Urinary bladder (tissue), 4 donors: ENCODE results near the gene DKC1. TPM values are rescaled to one million over a fixed set of nuclear protein-coding genes. Genes with fewer than 3 reads are reported as not detected.

Source experiments
- DNase-seq: peaks from one replicate; pipeline ENCODE4 v3.0.0-alpha.2; 2015; ENCODE audit errors: extremely low spot score
- H3K27ac ChIP-seq: one replicate; pipeline ENCODE4 v1.5.1; 2013; ENCODE audit warnings: low read depth, mild to moderate bottlenecking, moderate library complexity
- H3K36me3 ChIP-seq: one replicate; pipeline ENCODE4 v1.6.1; 2013; ENCODE audit warnings: mild to moderate bottlenecking, moderate library complexity; ENCODE audit not compliant: insufficient read depth
- H3K4me1 ChIP-seq: one replicate; pipeline ENCODE4 v1.6.1; 2013; ENCODE audit warnings: mild to moderate bottlenecking, moderate library complexity; ENCODE audit not compliant: insufficient read depth
- H3K4me3 ChIP-seq: one replicate; pipeline ENCODE4 v1.5.1; 2013; ENCODE audit warnings: low read depth, low read length
- WGBS: extraction: QIAGEN DNeasy Blood & Tissue Kit; methylation state at CpG from one replicate; pipeline ENCODE4 v1.1.7; 2013; 5-methylcytosine and 5-hydroxymethylcytosine counted together
- polyA plus RNA-seq: library from polyadenylated mRNA; stranded (reverse); fragments of 200-250 nt; gene quantifications from one replicate; pipeline ENCODE4 v1.2.3, GENCODE V29; 2013
- total RNA-seq: library from RNA; depleted of rRNA; stranded (reverse); fragments of >200 nt; gene quantifications from one replicate; pipeline ENCODE4 v1.2.3, GENCODE V29; 2014
- donor health status: healthy with polysubstance abuse.
- donor health status: healthy.

The DKC1 gene
- total RNA-seq (20.2 TPM), polyA plus RNA-seq (26.3 TPM)

GRCh38 chrX:154762537-154763296, at the start of gene DKC1:
TSS of gene DKC1 (plus strand) at chrX:154762864. CDS start at chrX:154762966, 102 bp downstream.
- H3K4me1 ChIP-seq: no peaks in the 10 kb centered on the region
- WGBS: under 1% methylated on average over 84 of the region's 84 CpGs
- DNase-seq: peak; percentile 82
- peaks cover 2% of the 10 kb centered on the region for H3K36me3 ChIP-seq
- H3K27ac ChIP-seq: peak within 1 kb of the TSS; percentile 47
- peak within 1 kb of the TSS; percentile 74 for H3K4me3 ChIP-seq

DNA sequence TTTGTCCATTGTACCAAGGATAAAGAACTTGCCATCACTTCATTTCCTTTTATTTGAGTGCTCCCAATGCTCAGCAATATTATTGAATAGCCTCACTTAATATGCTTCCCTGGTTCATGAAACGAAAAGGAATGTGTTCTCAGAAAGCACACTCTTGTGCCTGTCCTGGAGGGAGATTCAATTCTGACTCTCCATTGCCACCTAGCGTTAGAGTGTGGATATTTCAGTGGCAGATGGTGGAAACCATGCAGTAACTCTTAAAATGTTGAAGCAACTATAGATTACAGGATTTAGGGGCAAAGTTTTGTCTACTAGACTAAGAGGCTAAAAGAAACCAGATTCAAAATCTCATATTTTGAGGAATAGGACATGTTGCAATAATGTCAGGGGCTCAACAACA, 47.7 kb upstream of the DKC1 start:
- no peaks in the 10 kb centered on the region for H3K4me1 ChIP-seq
- no peak overlapping the region for H3K27ac ChIP-seq
- 0% methylated on average over 2 of the region's 2 CpGs for WGBS
- no peak for DNase-seq
- H3K4me3 ChIP-seq: no peak overlapping the region
- no peaks in the 10 kb centered on the region for H3K36me3 ChIP-seq

- DNase-seq: no peak
- Histone ChIP-seq H3K4me3 (no peak overlapping the region), H3K27ac (no peak overlapping the region), H3K4me1 (no peaks in the 10 kb centered on the region), H3K36me3 (no peaks in the 10 kb centered on the region)
- 91% methylated on average over 5 of the region's 5 CpGs for WGBS
Observed at GRCh38 chrX:154715825-154716224, 46.8 kb upstream of the DKC1 start.

DNA sequence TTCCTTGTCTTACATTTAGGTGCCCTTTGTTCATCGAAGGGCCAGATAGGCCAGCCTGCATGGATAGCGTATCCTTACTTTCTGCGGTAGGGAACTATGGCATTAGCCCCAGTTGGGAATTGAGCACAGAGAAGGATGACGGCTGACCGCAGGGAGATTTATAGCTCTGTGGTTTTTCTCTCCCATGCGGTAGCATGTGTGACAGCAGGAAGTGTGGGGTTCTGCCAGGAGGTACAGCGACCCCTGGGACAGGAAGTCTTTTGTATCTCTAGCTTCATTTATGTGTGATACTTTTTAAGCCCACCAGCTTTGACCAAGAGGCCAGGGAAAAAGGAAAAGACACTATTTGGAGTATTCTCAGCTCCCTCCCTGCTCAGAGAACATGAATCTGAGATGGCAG, 44.8 kb upstream of the DKC1 start:
- no peak overlapping the region for H3K4me3 ChIP-seq
- H3K36me3 ChIP-seq: no peaks in the 10 kb centered on the region
- H3K4me1 ChIP-seq: no peaks in the 10 kb centered on the region
- no peak for DNase-seq
- peak overlapping the region; percentile 32 for H3K27ac ChIP-seq
- WGBS: 51% methylated on average over 7 of the region's 7 CpGs

GRCh38 chrX:154718616-154719015, 44.0 kb upstream of the DKC1 start:
- H3K4me1 ChIP-seq: no peaks in the 10 kb centered on the region
- no peak overlapping the region for H3K4me3 ChIP-seq
- no peak overlapping the region for H3K27ac ChIP-seq
- DNase-seq: no peak
- WGBS: 87% methylated on average over 1 of the region's 1 CpG
- no peaks in the 10 kb centered on the region for H3K36me3 ChIP-seq

GRCh38 chrX:154719132-154719675, 43.5 kb upstream of the DKC1 start:
- no peak for DNase-seq
- H3K27ac ChIP-seq: no peak overlapping the region
- no peak overlapping the region for H3K4me3 ChIP-seq
- H3K36me3 ChIP-seq: no peaks in the 10 kb centered on the region
- 57% methylated on average over 6 of the region's 6 CpGs for WGBS
- H3K4me1 ChIP-seq: no peaks in the 10 kb centered on the region

- Histone ChIP-seq H3K4me1 (no peaks in the 10 kb centered on the region), H3K27ac (no peak overlapping the region), H3K4me3 (no peak overlapping the region), H3K36me3 (no peaks in the 10 kb centered on the region)
- 69% methylated on average over 4 of the region's 4 CpGs for WGBS
- no peak for DNase-seq
Observed at GRCh38 chrX:154720067-154720466, 42.6 kb upstream of the DKC1 start.

GRCh38 chrX:154721155-154721554, 41.5 kb upstream of the DKC1 start:
- Histone ChIP-seq H3K27ac (no peak overlapping the region), H3K4me3 (no peak overlapping the region), H3K4me1 (no peaks in the 10 kb centered on the region), H3K36me3 (no peaks in the 10 kb centered on the region)
- 97% methylated on average over 3 of the region's 3 CpGs for WGBS
- no peak for DNase-seq

DNA sequence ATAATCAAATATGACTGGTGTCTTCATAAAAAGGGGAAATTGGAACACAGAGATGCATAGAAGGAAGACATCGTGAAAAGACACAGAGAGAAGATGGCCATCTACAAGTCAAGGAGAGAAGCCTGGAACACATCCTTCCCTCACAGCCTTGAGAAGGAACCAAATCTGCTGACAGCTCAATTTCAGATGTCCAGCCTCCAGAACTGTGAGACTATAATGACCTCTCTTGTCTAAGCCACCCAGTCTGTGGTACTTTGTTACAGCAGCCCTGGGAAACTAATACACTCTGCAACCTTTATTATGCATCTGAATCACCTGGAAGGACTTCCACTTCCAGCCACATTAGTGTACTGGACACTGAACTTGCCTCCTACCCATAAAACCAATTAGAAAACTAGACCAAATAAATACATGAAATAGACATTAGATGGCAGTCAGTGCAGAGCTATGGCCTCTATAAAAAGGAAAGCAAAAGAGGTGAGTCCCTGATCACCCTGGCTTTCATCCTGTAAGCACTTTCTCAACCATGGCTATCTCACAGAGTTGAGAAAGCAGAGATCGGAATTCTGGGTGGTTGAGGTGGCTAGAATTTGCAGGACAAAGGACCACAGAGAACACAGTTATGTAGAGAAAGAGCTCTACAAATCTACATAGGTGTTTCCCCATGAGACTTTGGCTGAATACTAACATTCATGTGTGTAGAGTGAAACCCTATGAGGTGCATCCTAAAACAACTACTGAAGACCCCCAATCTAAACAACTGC, 37.5 kb upstream of the DKC1 start:
- DNase-seq: no peak
- H3K36me3 ChIP-seq: no peaks in the 10 kb centered on the region
- H3K4me3 ChIP-seq: no peak overlapping the region
- H3K27ac ChIP-seq: no peak overlapping the region
- H3K4me1 ChIP-seq: no peaks in the 10 kb centered on the region
- 89% methylated on average over 2 of the region's 2 CpGs for WGBS

- 44% methylated on average over 1 of the region's 1 CpG for WGBS
- Histone ChIP-seq H3K4me3 (no peak overlapping the region), H3K4me1 (no peaks in the 10 kb centered on the region), H3K36me3 (no peaks in the 10 kb centered on the region), H3K27ac (no peak overlapping the region)
- no peak for DNase-seq
Observed at GRCh38 chrX:154727418-154727817, 35.2 kb upstream of the DKC1 start.

GRCh38 chrX:154727871-154728270, 34.8 kb upstream of the DKC1 start:
- H3K27ac ChIP-seq: no peak overlapping the region

GRCh38 chrX:154728431-154729190, 34.1 kb upstream of the DKC1 start:
- Histone ChIP-seq H3K27ac (no peak overlapping the region), H3K36me3 (no peaks in the 10 kb centered on the region), H3K4me3 (no peak overlapping the region), H3K4me1 (no peaks in the 10 kb centered on the region)
- DNase-seq: no peak
- 75% methylated on average over 7 of the region's 7 CpGs for WGBS

More at GRCh38 chrX:154727871-154728270, 34.8 kb upstream of the DKC1 start:
- H3K36me3 ChIP-seq: no peaks in the 10 kb centered on the region
- no peak overlapping the region for H3K4me3 ChIP-seq
- peak; percentile 46 for DNase-seq
- 18% methylated on average over 3 of the region's 3 CpGs for WGBS
- H3K4me1 ChIP-seq: no peaks in the 10 kb centered on the region

- no peak for DNase-seq
- Histone ChIP-seq H3K36me3 (no peaks in the 10 kb centered on the region), H3K4me1 (no peaks in the 10 kb centered on the region), H3K4me3 (no peak overlapping the region), H3K27ac (peak overlapping the region; percentile 10)
- 73% methylated on average over 3 of the region's 3 CpGs for WGBS
Observed at GRCh38 chrX:154729439-154729838, 33.2 kb upstream of the DKC1 start.
